CD14-positive monocyte (primary cell): Measurements from ENCODE around the gene KLC1. TPM values are rescaled to one million over a fixed set of nuclear protein-coding genes. Genes with fewer than 3 reads are reported as not detected.

Source experiments
- DNase-seq, 3 donors: peaks; one replicate each; pipeline ENCODE4 v3.0.0-alpha.2; 2011 to 2022
- H2AFZ ChIP-seq: 2 replicates; pipeline ENCODE4 v1.6.0; 2012; ENCODE audit warnings: mild to moderate bottlenecking, low read depth, low read length, inconsistent platforms; ENCODE audit not compliant: insufficient read depth, poor library complexity, severe bottlenecking
- H3K27ac ChIP-seq, 2 donors: 1 replicate in 1 of 2; 2 replicates in 1 of 2; pipeline ENCODE4 v1.5.1; 2012 to 2013; ENCODE audit warnings: low read length in 2 of 2, control low read depth in 1 of 2, inconsistent platforms in 1 of 2, low read depth in 1 of 2, mild to moderate bottlenecking in 1 of 2
- H3K27me3 ChIP-seq, 2 donors: one replicate each; pipeline versions ENCODE4 v1.6.0 to v1.6.1; 2011 to 2013; ENCODE audit warnings: low read length in 2 of 2; ENCODE audit not compliant: control insufficient read depth in 2 of 2, insufficient read depth in 2 of 2
- H3K36me3 ChIP-seq, 2 donors: replicated peaks in 1 of 2; 1 replicate in 1 of 2; 2 replicates in 1 of 2; pipeline versions ENCODE4 v1.5.1 to v1.6.1; 2012 to 2013; ENCODE audit warnings: low read length in 2 of 2, control low read depth in 1 of 2, inconsistent platforms in 1 of 2, mild to moderate bottlenecking in 1 of 2; ENCODE audit not compliant: insufficient read depth in 2 of 2, control insufficient read depth in 1 of 2
- H3K4me1 ChIP-seq, 2 donors: 1 replicate in 1 of 2; 2 replicates in 1 of 2; pipeline versions ENCODE4 v1.5.1 to v1.6.1; 2012 to 2013; ENCODE audit warnings: low read length in 2 of 2, control low read depth in 1 of 2, inconsistent platforms in 1 of 2, mild to moderate bottlenecking in 1 of 2, moderate library complexity in 1 of 2; ENCODE audit not compliant: insufficient read depth in 2 of 2, control insufficient read depth in 1 of 2
- H3K4me2 ChIP-seq: replicated peaks from 2 replicates; pipeline ENCODE3; 2012; ENCODE audit warnings: low read length, moderate library complexity, mild to moderate bottlenecking; ENCODE audit not compliant: poor library complexity, severe bottlenecking; ENCODE audit errors: extremely low read depth
- H3K4me3 ChIP-seq, 3 experiments: fragments of 200-600 bp in 1 of 3; sonication (generic) in 1 of 3; replicated peaks in 1 of 3; 1 replicate in 2 of 3; 2 replicates in 1 of 3; pipeline ENCODE4 v1.5.1; 2011 to 2013; ENCODE audit warnings: low read length in 3 of 3, mild to moderate bottlenecking in 3 of 3, control low read depth in 2 of 3, low read depth in 2 of 3, inconsistent platforms in 1 of 3, moderate library complexity in 1 of 3
- H3K79me2 ChIP-seq: 2 replicates; pipeline ENCODE4 v1.6.0; 2012; ENCODE audit warnings: mild to moderate bottlenecking, control low read depth, inconsistent platforms, low read length, moderate library complexity; ENCODE audit not compliant: insufficient read depth
- H3K9ac ChIP-seq: 2 replicates; pipeline ENCODE4 v1.6.0; 2017; ENCODE audit warnings: low read length, mild to moderate bottlenecking; ENCODE audit not compliant: insufficient read depth, poor library complexity, severe bottlenecking
- H3K9me3 ChIP-seq, 2 donors: replicated peaks in 1 of 2; 1 replicate in 1 of 2; 2 replicates in 1 of 2; pipeline versions ENCODE4 v1.5.1 to v1.6.1; 2012 to 2013; ENCODE audit warnings: low read length in 2 of 2, control low read depth in 1 of 2; ENCODE audit not compliant: control insufficient read depth in 1 of 2, insufficient read depth in 1 of 2
- H4K20me1 ChIP-seq: 2 replicates; pipeline ENCODE4 v1.6.0; 2012; ENCODE audit warnings: mild to moderate bottlenecking, low read length, control low read depth, moderate library complexity; ENCODE audit not compliant: insufficient read depth
- H3K27ac Mint-ChIP-seq, 7 donors: one replicate each; pipeline ENCODE4 v1.8.0; 2020; ENCODE audit warnings: mild to moderate bottlenecking in 7 of 7, mixed read lengths in 7 of 7, moderate library complexity in 6 of 7, inconsistent platforms in 2 of 7
- H3K27me3 Mint-ChIP-seq, 3 donors: one replicate each; pipeline ENCODE4 v1.8.0; 2021 to 2022; ENCODE audit warnings: low read depth in 3 of 3, mild to moderate bottlenecking in 3 of 3, mixed read lengths in 3 of 3, moderate library complexity in 3 of 3, inconsistent platforms in 1 of 3
- H3K36me3 Mint-ChIP-seq, 2 donors: one replicate each; pipeline ENCODE4 v1.8.0; 2020; ENCODE audit warnings: mixed read lengths in 2 of 2, inconsistent platforms in 1 of 2, mild to moderate bottlenecking in 1 of 2
- H3K4me1 Mint-ChIP-seq: one replicate; pipeline ENCODE4 v1.8.0; 2020; ENCODE audit warnings: mild to moderate bottlenecking, mixed read lengths
- H3K4me3 Mint-ChIP-seq, 2 donors: one replicate each; pipeline ENCODE4 v1.8.0; 2020; ENCODE audit warnings: mild to moderate bottlenecking in 2 of 2, mixed read lengths in 2 of 2, moderate library complexity in 1 of 2
- H3K9me3 Mint-ChIP-seq, 7 donors: one replicate each; pipeline ENCODE4 v1.8.0; 2020 to 2022; ENCODE audit warnings: mixed read lengths in 7 of 7, mild to moderate bottlenecking in 6 of 7, moderate library complexity in 6 of 7, inconsistent platforms in 2 of 7
- WGBS: methylation state at CpG from one replicate; pipeline ENCODE4 v1.1.5; 2013; ENCODE audit warnings: missing lambda C conversion rate; ENCODE audit not compliant: insufficient coverage; 5-methylcytosine and 5-hydroxymethylcytosine counted together
- intact Hi-C, 2 donors: fragments of 100-400 bp; cut with micrococcal nuclease; formaldehyde crosslinking; loops; one replicate each; pipeline versions ENCODE4 v1.15.0 to v1.15.1; 2023
- polyA plus RNA-seq, 3 donors: library from polyadenylated mRNA; depleted of rRNA in 1 of 3; unstranded in 2 of 3; stranded (reverse) in 1 of 3; fragments of 300-500 nt in 2 of 3; fragments of >200 nt in 1 of 3; fragmentation: Illumina TruSeq in 2 of 3; gene quantifications; 1 replicate in 2 of 3; 2 replicates in 1 of 3; pipeline ENCODE4 v1.2.3, GENCODE V29; 2012 to 2021
- TF ChIP-seq, protein P1 (sequence below): fragments of 200-600 bp; IDR thresholded peaks from one replicate; pipeline ENCODE4 v1.8.0; 2022; ENCODE audit warnings: antibody characterized with exemption, mild to moderate bottlenecking

The KLC1 gene
- polyA plus RNA-seq, 3 donors = 41.5 to 108 (median 46.6) TPM

DNA sequence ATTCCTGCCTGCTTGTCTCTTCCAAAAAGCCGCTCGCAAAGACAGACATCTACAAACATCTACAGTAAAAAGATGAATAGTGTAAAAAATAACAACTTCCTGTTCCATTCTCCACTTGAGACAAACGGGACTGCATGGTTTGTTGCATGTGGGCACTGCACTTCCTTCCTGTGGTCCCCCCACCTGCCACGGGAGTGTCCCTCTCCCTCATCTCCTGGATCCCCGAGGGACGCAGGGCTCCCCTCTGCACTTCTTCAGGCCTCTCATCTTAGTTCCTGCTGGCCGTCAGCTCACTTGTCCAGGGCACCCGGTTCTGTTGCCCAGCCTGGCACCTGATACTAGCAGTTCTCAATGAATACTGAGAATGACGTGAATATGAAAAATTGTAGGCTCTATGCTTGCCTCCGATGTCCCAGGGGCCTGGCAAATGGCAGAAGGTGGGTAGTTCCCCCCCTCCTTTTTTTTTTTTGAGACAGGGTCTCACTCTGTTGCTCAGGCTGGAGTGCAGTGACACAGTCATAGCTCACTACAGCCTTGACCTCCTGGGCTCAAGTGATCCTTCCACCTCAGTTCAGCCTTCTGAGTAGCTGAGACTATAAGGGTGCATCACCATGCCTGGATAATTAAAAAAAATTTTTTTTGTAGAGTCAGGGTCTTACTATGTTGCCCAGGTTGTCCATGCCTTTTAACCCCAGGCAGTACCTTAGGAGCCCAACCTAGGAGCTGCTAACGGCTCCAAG, 3.5 kb upstream of the KLC1 start:
- Histone ChIP-seq H3K36me3 (no peaks in the 10 kb centered on the region), H3K4me3 (no peak overlapping the region), H3K9me3 (no peaks in the 10 kb centered on the region), H3K27me3 (peaks cover 0 to 23% of the 10 kb centered on the region in 2 donors), H3K4me1 (peaks cover 29 to 41% of the 10 kb centered on the region in 2 donors), H3K27ac (no peak overlapping the region), H2AFZ (peak overlapping the region; percentile 65), H3K4me2 (peak overlapping the region; percentile 7), H4K20me1 (peaks cover 7% of the 10 kb centered on the region), H3K9ac (no peak overlapping the region), H3K79me2 (peaks cover 15% of the 10 kb centered on the region)
- 41% methylated on average over 4 of the region's 11 CpGs for WGBS
- peak overlapping the region; percentile 32 to 58 for H3K4me3 Mint-ChIP-seq
- H3K27me3 Mint-ChIP-seq = peaks cover 17 to 34% (median 19%) of the 10 kb centered on the region in 3 donors
- H3K36me3 Mint-ChIP-seq = peaks cover 0 to 4% of the 10 kb centered on the region in 2 donors
- peak overlapping the region in 4 of 7 donors; percentile 8 to 43 (median 40) for H3K27ac Mint-ChIP-seq
- DNase-seq = no peak
- TF ChIP-seq, protein P1, sequence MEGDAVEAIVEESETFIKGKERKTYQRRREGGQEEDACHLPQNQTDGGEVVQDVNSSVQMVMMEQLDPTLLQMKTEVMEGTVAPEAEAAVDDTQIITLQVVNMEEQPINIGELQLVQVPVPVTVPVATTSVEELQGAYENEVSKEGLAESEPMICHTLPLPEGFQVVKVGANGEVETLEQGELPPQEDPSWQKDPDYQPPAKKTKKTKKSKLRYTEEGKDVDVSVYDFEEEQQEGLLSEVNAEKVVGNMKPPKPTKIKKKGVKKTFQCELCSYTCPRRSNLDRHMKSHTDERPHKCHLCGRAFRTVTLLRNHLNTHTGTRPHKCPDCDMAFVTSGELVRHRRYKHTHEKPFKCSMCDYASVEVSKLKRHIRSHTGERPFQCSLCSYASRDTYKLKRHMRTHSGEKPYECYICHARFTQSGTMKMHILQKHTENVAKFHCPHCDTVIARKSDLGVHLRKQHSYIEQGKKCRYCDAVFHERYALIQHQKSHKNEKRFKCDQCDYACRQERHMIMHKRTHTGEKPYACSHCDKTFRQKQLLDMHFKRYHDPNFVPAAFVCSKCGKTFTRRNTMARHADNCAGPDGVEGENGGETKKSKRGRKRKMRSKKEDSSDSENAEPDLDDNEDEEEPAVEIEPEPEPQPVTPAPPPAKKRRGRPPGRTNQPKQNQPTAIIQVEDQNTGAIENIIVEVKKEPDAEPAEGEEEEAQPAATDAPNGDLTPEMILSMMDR = no peak
- H3K9me3 Mint-ChIP-seq = no peaks in the 10 kb centered on the region
- H3K4me1 Mint-ChIP-seq = peaks cover 30% of the 10 kb centered on the region
- intact Hi-C loops = loop anchor here (5.0 kb wide), 2 partner anchors 63 to 92 kb away; partner anchors contain the start of genes BAG5 (in 1 of the 2), COA8 (in 1 of the 2), XRCC3 (in 1 of the 2) and ZFYVE21 (in 1 of the 2)

DNA sequence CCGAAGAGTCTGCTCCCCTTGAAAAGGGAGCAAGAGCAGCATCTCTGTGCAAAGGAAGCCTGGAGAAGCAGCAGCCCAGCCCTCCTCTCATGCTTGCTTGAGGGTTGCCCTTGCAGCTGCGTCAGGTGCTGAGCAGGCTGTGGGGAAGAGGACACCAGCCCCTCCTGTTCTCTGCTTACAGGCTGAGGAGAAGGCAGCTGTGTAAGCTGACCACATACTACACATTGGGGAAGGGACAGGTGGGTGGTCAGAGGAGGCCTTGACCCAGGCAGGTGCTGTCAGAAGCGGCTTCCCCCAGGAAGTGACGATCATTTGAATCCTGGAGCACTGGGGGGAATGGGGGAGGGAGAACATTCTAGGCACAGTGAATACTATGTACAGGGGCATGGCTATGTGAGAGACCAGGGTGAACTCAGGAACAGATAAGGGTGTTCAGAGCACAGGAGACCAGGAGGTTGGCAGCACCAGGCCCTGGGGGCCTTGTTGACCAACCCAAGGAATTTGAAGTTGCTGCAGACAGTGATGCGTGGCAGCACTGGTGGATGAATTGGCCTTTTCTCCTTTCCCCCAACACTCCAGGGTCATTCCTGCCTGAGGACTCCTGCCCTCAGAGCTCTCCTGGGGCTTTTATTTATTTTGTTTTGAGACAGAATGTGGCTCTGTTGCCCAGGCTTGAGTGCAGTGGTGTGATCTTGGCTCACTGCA, 2.7 kb upstream of the KLC1 start:
- Mint-ChIP-seq H3K4me1 (peaks cover 33% of the 10 kb centered on the region), H3K4me3 (peak overlapping the region in 1 of 2 donors; percentile 6), H3K27me3 (peaks cover 14 to 34% (median 19%) of the 10 kb centered on the region in 3 donors), H3K9me3 (no peaks in the 10 kb centered on the region), H3K27ac (no peak overlapping the region), H3K36me3 (peaks cover 0 to 4% of the 10 kb centered on the region in 2 donors)
- Histone ChIP-seq H3K27ac (no peak overlapping the region), H3K27me3 (peaks cover 0 to 23% of the 10 kb centered on the region in 2 donors), H3K9me3 (no peaks in the 10 kb centered on the region), H4K20me1 (peaks cover 14% of the 10 kb centered on the region), H3K79me2 (peaks cover 22% of the 10 kb centered on the region), H3K4me2 (no peak overlapping the region), H2AFZ (no peak overlapping the region), H3K4me3 (no peak overlapping the region), H3K36me3 (no peaks in the 10 kb centered on the region), H3K9ac (no peak overlapping the region), H3K4me1 (peaks cover 32 to 46% of the 10 kb centered on the region in 2 donors)
- DNase-seq = no peak
- 94% methylated on average over 3 of the region's 5 CpGs for WGBS
- intact Hi-C loops = loop anchor here (5.0 kb wide), 2 partner anchors 64 to 91 kb away; partner anchors contain the start of genes BAG5 (in 1 of the 2), COA8 (in 1 of the 2), XRCC3 (in 1 of the 2) and ZFYVE21 (in 1 of the 2)
- TF ChIP-seq, protein P1 = no peak
